Right ventricle myocardium inferior (tissue), 1 donor: ENCODE measurements around the gene PCDHA7. TPM values are rescaled to one million over a fixed set of nuclear protein-coding genes. Genes with fewer than 3 reads are reported as not detected.

Experiments used
- total RNA-seq: library from RNA; stranded (reverse); fragmentation: NEBNext Ultra II Directional; extraction: Animal tissue kit (Norgen Biotek cat#: 25700); gene quantifications from one replicate; pipeline ENCODE4 v1.2.1, GENCODE V29; 2021
- donor health status: DM: no; HTN: yes; CAD: no; lungs with severe emphysema.

Gene PCDHA7
- total RNA-seq, 1 donor from 2014 or later = not detected

Other genes starting within 250 kb of the PCDHA7 start
- 46.1 TPM for gene CD14, start 201.1 kb upstream of the PCDHA7 start, total RNA-seq
- gene TMCO6, start 194.8 kb upstream of the PCDHA7 start, total RNA-seq = 4.2 TPM
- 146 TPM for gene NDUFA2, start 186.6 kb upstream of the PCDHA7 start, total RNA-seq
- 66.4 TPM for gene IK, start 186.4 kb upstream of the PCDHA7 start, total RNA-seq
- gene WDR55, start 169.4 kb upstream of the PCDHA7 start, total RNA-seq = 11.2 TPM
- 0.24 TPM for gene DND1, start 160.7 kb upstream of the PCDHA7 start, total RNA-seq
- gene HARS1, start 142.9 kb upstream of the PCDHA7 start, total RNA-seq = 35.9 TPM
- 24.4 TPM for gene HARS2, start 142.8 kb upstream of the PCDHA7 start, total RNA-seq
- 35.1 TPM for gene ZMAT2, start 133.8 kb upstream of the PCDHA7 start, total RNA-seq
- gene PCDHA1, start 48.1 kb upstream of the PCDHA7 start, total RNA-seq = not detected
- gene PCDHA2, start 39.4 kb upstream of the PCDHA7 start, total RNA-seq = not detected
- gene PCDHA3, start 33.2 kb upstream of the PCDHA7 start, total RNA-seq = 0.14 TPM
- 0.08 TPM for gene PCDHA4, start 27.2 kb upstream of the PCDHA7 start, total RNA-seq
- gene PCDHA5, start 12.7 kb upstream of the PCDHA7 start, total RNA-seq = 0.05 TPM
- gene PCDHA6, start 6.3 kb upstream of the PCDHA7 start, total RNA-seq = not detected
- gene PCDHA8, start 6.9 kb downstream of the PCDHA7 start, total RNA-seq = not detected
- gene PCDHA9, start 14.1 kb downstream of the PCDHA7 start, total RNA-seq = not detected
- 0.11 TPM for gene PCDHA10, start 21.6 kb downstream of the PCDHA7 start, total RNA-seq
- not detected for gene PCDHA11, start 34.7 kb downstream of the PCDHA7 start, total RNA-seq
- gene PCDHA12, start 41.0 kb downstream of the PCDHA7 start, total RNA-seq = not detected
- gene PCDHA13, start 47.9 kb downstream of the PCDHA7 start, total RNA-seq = not detected
- gene PCDHAC1, start 92.0 kb downstream of the PCDHA7 start, total RNA-seq = 0.11 TPM
- 0.30 TPM for gene PCDHAC2, start 132.2 kb downstream of the PCDHA7 start, total RNA-seq
- gene PCDHB1, start 217.1 kb downstream of the PCDHA7 start, total RNA-seq = not detected